ENCODE measurements around the gene PSME4.
"Not testable (repeated sequence)": the region's sequence is repeated elsewhere in the genome, so short reads cannot be mapped to it uniquely, and the experiment has no call there.

PSME4 gene

DNA sequence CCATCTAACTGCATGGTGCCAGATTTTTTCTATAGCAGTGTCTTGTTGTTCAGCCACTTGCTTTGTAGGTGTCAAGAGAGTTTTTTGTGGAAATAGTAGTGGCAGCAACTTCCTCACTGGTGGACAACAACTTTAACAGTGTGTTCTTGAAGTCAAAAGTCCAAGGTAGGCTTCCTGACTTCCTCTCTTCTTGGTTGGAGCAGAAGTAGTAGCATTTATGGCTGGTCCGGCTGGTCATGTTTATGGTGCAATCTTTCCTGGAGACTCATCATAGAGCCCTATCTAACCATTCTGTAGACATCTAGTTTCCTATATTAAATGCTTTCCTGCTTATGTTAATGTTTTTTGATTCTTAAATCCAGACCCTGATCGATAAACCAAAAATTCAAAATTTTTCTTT is 122.7 kb downstream of the PSME4 start:
- Histone ChIP-seq H3K4me2 (ENCODE audit: low read depth, low read length) (no peak overlapping the region), H3K9me3 (replicated peaks; ENCODE audit: insufficient read depth, low read length) (no peaks in the 10 kb centered on the region), H3K27ac (ENCODE audit: low read length) (no peak overlapping the region), H2AFZ (ENCODE audit: low read length) (no peak overlapping the region), H3K27me3 (replicated peaks; ENCODE audit: insufficient read depth, low read length) (no peaks in the 10 kb centered on the region), H3K9me2 (replicated peaks; ENCODE audit: insufficient read depth, low read length) (no peaks in the 10 kb centered on the region), H3K79me2 (ENCODE audit: low read length) (no peaks in the 10 kb centered on the region), H3K4me1 (ENCODE audit: low read length) (no peaks in the 10 kb centered on the region), H3K9ac (ENCODE audit: low read length) (no peak overlapping the region), H4K20me1 (ENCODE audit: insufficient read depth, low read length) (no peaks in the 10 kb centered on the region), H3K4me3 (ENCODE audit: low read length) (no peak overlapping the region), H3F3A (ENCODE audit: insufficient read depth, low read length) (no peaks in the 10 kb centered on the region), H3K36me3 (replicated peaks; ENCODE audit: insufficient read depth, low read length) (no peaks in the 10 kb centered on the region)
- DNase-seq, result no peak
- no peak for TF ChIP-seq EZH2phosphoT487 (IDR thresholded peaks at IDR 0.05; ENCODE audit: low read length)

DNA sequence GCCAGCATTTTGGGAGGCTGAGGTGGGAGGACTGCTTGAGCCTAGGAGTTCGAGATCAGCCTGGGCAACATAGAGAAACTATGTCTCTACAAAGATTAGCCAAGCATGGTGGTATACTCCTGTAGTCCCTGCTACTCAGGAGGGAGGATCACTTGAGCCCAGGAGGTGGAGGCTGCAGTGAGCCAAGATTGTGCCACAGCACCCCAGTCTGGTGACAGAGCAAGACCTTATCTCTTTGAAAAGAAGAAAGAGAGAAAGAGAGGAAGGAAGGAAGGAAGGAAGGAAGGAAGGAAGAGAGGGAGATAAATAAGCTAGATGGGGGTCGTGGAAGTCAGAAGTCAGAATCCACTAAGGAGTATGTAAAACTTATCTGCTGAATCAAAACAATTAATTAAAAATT is 127.2 kb downstream of the PSME4 start:
- no peaks in the 10 kb centered on the region for H4K20me1 ChIP-seq (ENCODE audit: insufficient read depth, low read length)
- H3K4me2 ChIP-seq (ENCODE audit: low read depth, low read length), result no peak overlapping the region
- no peaks in the 10 kb centered on the region for H3K79me2 ChIP-seq (ENCODE audit: low read length)
- H3K27me3 ChIP-seq (replicated peaks; ENCODE audit: insufficient read depth, low read length), result no peaks in the 10 kb centered on the region
- H3F3A ChIP-seq (ENCODE audit: insufficient read depth, low read length), result no peaks in the 10 kb centered on the region
- H2AFZ ChIP-seq (ENCODE audit: low read length), result no peak overlapping the region
- no peak for DNase-seq
- no peak overlapping the region for H3K4me3 ChIP-seq (ENCODE audit: low read length)
- TF ChIP-seq, protein P1, sequence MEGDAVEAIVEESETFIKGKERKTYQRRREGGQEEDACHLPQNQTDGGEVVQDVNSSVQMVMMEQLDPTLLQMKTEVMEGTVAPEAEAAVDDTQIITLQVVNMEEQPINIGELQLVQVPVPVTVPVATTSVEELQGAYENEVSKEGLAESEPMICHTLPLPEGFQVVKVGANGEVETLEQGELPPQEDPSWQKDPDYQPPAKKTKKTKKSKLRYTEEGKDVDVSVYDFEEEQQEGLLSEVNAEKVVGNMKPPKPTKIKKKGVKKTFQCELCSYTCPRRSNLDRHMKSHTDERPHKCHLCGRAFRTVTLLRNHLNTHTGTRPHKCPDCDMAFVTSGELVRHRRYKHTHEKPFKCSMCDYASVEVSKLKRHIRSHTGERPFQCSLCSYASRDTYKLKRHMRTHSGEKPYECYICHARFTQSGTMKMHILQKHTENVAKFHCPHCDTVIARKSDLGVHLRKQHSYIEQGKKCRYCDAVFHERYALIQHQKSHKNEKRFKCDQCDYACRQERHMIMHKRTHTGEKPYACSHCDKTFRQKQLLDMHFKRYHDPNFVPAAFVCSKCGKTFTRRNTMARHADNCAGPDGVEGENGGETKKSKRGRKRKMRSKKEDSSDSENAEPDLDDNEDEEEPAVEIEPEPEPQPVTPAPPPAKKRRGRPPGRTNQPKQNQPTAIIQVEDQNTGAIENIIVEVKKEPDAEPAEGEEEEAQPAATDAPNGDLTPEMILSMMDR (IDR thresholded peaks at IDR 0.05; ENCODE audit: low read length), result no peak
- no peak for TF ChIP-seq EZH2 (optimal IDR thresholded peaks at IDR 0.05; ENCODE audit: low read depth, low read length)
- TF ChIP-seq EZH2phosphoT487 (IDR thresholded peaks at IDR 0.05; ENCODE audit: low read length), result no peak
- H3K36me3 ChIP-seq (replicated peaks; ENCODE audit: insufficient read depth, low read length), result no peaks in the 10 kb centered on the region
- no peak overlapping the region for H3K9ac ChIP-seq (ENCODE audit: low read length)
- H3K9me3 ChIP-seq (replicated peaks; ENCODE audit: insufficient read depth, low read length), result no peaks in the 10 kb centered on the region
- H3K9me2 ChIP-seq (replicated peaks; ENCODE audit: insufficient read depth, low read length), result no peaks in the 10 kb centered on the region
- H3K27ac ChIP-seq (ENCODE audit: low read length), result no peak overlapping the region
- H3K4me1 ChIP-seq (ENCODE audit: low read length), result no peaks in the 10 kb centered on the region

DNA sequence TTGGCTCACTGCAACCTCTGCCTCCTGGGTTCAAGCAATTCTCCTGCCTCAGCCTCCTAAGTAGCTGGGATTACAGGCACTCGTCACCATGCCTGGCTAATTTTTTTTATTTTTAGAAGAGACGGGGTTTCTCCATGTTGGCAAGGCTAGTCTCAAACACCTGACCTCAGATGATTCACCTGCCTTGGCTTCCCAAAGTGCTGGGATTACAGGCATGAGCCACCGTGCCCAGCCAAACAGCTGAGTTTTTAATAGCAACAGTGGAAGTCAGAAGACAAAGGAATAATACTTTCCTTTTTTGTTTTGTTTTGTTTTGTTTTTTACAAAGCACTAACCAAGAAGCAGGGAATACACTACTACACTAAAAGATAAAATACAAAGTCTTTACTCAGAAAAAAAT is 127.9 kb downstream of the PSME4 start:
- no peaks in the 10 kb centered on the region for H3K27me3 ChIP-seq (replicated peaks; ENCODE audit: insufficient read depth, low read length)
- no peaks in the 10 kb centered on the region for H4K20me1 ChIP-seq (ENCODE audit: insufficient read depth, low read length)
- H3K4me2 ChIP-seq (ENCODE audit: low read depth, low read length), result no peak overlapping the region
- no peak overlapping the region for H2AFZ ChIP-seq (ENCODE audit: low read length)
- H3F3A ChIP-seq (ENCODE audit: insufficient read depth, low read length), result no peaks in the 10 kb centered on the region
- DNase-seq, result no peak
- H3K79me2 ChIP-seq (ENCODE audit: low read length), result no peaks in the 10 kb centered on the region
- no peak overlapping the region for H3K9ac ChIP-seq (ENCODE audit: low read length)
- TF ChIP-seq, protein P1 (IDR thresholded peaks at IDR 0.05; ENCODE audit: low read length), result no peak
- TF ChIP-seq EZH2phosphoT487 (IDR thresholded peaks at IDR 0.05; ENCODE audit: low read length), result no peak
- TF ChIP-seq EZH2 (optimal IDR thresholded peaks at IDR 0.05; ENCODE audit: low read depth, low read length), result no peak
- H3K36me3 ChIP-seq (replicated peaks; ENCODE audit: insufficient read depth, low read length), result no peaks in the 10 kb centered on the region
- no peaks in the 10 kb centered on the region for H3K9me2 ChIP-seq (replicated peaks; ENCODE audit: insufficient read depth, low read length)
- H3K4me3 ChIP-seq (ENCODE audit: low read length), result no peak overlapping the region
- no peak overlapping the region for H3K27ac ChIP-seq (ENCODE audit: low read length)
- H3K4me1 ChIP-seq (ENCODE audit: low read length), result no peaks in the 10 kb centered on the region
- no peaks in the 10 kb centered on the region for H3K9me3 ChIP-seq (replicated peaks; ENCODE audit: insufficient read depth, low read length)

DNA sequence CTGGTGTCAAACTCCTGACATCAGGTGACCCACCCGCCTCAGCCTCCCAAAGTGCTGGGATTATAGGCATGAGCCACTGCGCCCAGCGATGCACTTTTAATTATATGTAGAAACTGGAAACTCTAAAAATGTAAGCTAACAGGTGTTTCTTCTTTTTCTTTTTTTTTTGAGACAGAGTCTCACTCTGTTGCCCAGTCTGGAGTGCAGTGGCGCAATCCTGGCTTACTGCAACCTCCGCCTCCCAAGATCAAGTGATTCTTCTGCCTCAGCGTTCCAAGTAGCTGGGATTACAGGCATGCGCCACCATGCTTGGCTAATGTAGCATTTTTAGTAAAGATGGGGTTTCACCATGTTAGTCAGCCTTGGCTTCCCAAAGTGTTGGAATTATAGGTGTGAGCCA is 129.1 kb downstream of the PSME4 start:
- not testable (repeated sequence) for H3K4me3 ChIP-seq (ENCODE audit: low read length); H3K9me3 ChIP-seq (replicated peaks; ENCODE audit: insufficient read depth, low read length); H3F3A ChIP-seq (ENCODE audit: insufficient read depth, low read length); H3K27me3 ChIP-seq (replicated peaks; ENCODE audit: insufficient read depth, low read length); H3K9me2 ChIP-seq (replicated peaks; ENCODE audit: insufficient read depth, low read length); H3K4me2 ChIP-seq (ENCODE audit: low read depth, low read length); H3K79me2 ChIP-seq (ENCODE audit: low read length); H3K36me3 ChIP-seq (replicated peaks; ENCODE audit: insufficient read depth, low read length); H2AFZ ChIP-seq (ENCODE audit: low read length); DNase-seq; H4K20me1 ChIP-seq (ENCODE audit: insufficient read depth, low read length); H3K4me1 ChIP-seq (ENCODE audit: low read length); H3K27ac ChIP-seq (ENCODE audit: low read length); H3K9ac ChIP-seq (ENCODE audit: low read length)
